ENCODE measurements around the gene TCTN3.

GRCh38 chr10:95688648-95689047, 5.1 kb downstream of the TCTN3 start:
- no peak for TF ChIP-seq CTCF (IDR thresholded peaks at IDR 0.05)
- no peak for TF ChIP-seq POLR2A (IDR thresholded peaks at IDR 0.05)
- no peak for TF ChIP-seq POLR2AphosphoS5 (IDR thresholded peaks at IDR 0.05)
- TF ChIP-seq EP300 (IDR thresholded peaks at IDR 0.05), result no peak

Data from gastroesophageal sphincter (tissue), 3 donors.